Measurements from ENCODE around the gene SFXN5.

GRCh38 chr2:73082523-73083410 lies 11.3 kb upstream of the SFXN5 start:
- TF ChIP-seq EZH2 (IDR thresholded peaks at IDR 0.05; ENCODE audit: insufficient read depth, poor library complexity, severe bottlenecking) (no peak), EZH2phosphoT487 (IDR thresholded peaks at IDR 0.05; ENCODE audit: insufficient read depth, low read depth) (no peak)
